HEK293 (cell line): ENCODE results near the gene MISP.

Source experiments
- CTCF ChIA-PET: fragments of 350-600 bp; formaldehyde crosslinking; extraction: SDS; loops from one replicate; lab custom pipeline; 2021; ENCODE audit warnings: antibody characterized with exemption; lab: Yijun Ruan, JAX
- POLR2A ChIA-PET: fragments of 300-600 bp; formaldehyde crosslinking; extraction: SDS; loops from one replicate; lab custom pipeline; 2020; ENCODE audit warnings: antibody characterized with exemption, inconsistent platforms; lab: Yijun Ruan, JAX
- H3K27ac ChIP-seq: fragments of 200-500 bp; sonication (Bioruptor generic); 2 replicates; pipeline ENCODE4 v1.5.1; 2014; ENCODE audit warnings: low read depth, low read length, control low read depth, inconsistent platforms; ENCODE audit errors: extremely low read depth
- H3K36me3 ChIP-seq, 2 experiments: fragments of 200-500 bp in 1 of 2; sonication (Bioruptor generic) in 1 of 2; 1 replicate in 1 of 2; 2 replicates in 1 of 2; pipeline ENCODE4 v1.5.1; 2014 to 2017; ENCODE audit warnings: inconsistent platforms in 2 of 2, low read length in 2 of 2; ENCODE audit not compliant: control insufficient read depth in 2 of 2, insufficient read depth in 1 of 2
- H3K4me1 ChIP-seq: fragments of 200-500 bp; sonication (Bioruptor generic); 2 replicates; pipeline ENCODE4 v1.5.1; 2014; ENCODE audit warnings: mild to moderate bottlenecking, low read length, inconsistent platforms; ENCODE audit not compliant: control insufficient read depth, insufficient read depth
- H3K4me3 ChIP-seq: 2 replicates; pipeline ENCODE4 v1.5.1; 2011; ENCODE audit warnings: low read depth, mild to moderate bottlenecking, control low read depth, low read length, moderate library complexity
- H3K9me3 ChIP-seq: fragments of 200-500 bp; sonication (Bioruptor generic); 2 replicates; pipeline ENCODE4 v1.5.1; 2014; ENCODE audit warnings: low read depth, low read length, inconsistent platforms; ENCODE audit not compliant: control insufficient read depth, insufficient read depth
- EGR2 ChIP-seq: fragments of 450-650 bp; formaldehyde crosslinking; IDR thresholded peaks from 2 replicates; pipeline ENCODE4 v1.5.1; 2016; ENCODE audit warnings: low read depth, missing biosample characterization, missing genetic modification characterization
- KLF1 ChIP-seq: fragments of 450-650 bp; formaldehyde crosslinking; IDR thresholded peaks from 2 replicates; pipeline ENCODE4 v1.5.1; 2016; ENCODE audit warnings: missing biosample characterization, missing genetic modification characterization
- MYNN ChIP-seq: fragments of 450-650 bp; formaldehyde crosslinking; IDR thresholded peaks from 2 replicates; pipeline ENCODE4 v1.5.1; 2016; ENCODE audit warnings: missing biosample characterization, missing genetic modification characterization, borderline replicate concordance
- OVOL3 ChIP-seq: fragments of 450-650 bp; formaldehyde crosslinking; IDR thresholded peaks from 2 replicates; pipeline ENCODE4 v1.5.1; 2016; ENCODE audit warnings: missing biosample characterization, missing genetic modification characterization
- SETDB1 ChIP-seq: IDR thresholded peaks from one replicate; pipeline ENCODE4 v1.6.1; 2017; ENCODE audit warnings: mild to moderate bottlenecking, low read length, moderate library complexity, mixed read lengths; ENCODE audit not compliant: insufficient read length
- ZBTB20 ChIP-seq: fragments of 450-650 bp; formaldehyde crosslinking; IDR thresholded peaks from 2 replicates; pipeline ENCODE4 v1.5.1; 2016; ENCODE audit warnings: missing biosample characterization, missing genetic modification characterization
- ZBTB49 ChIP-seq: fragments of 450-650 bp; formaldehyde crosslinking; IDR thresholded peaks from 2 replicates; pipeline ENCODE4 v1.5.1; 2016; ENCODE audit warnings: missing biosample characterization, missing genetic modification characterization, low read depth
- ZBTB8A ChIP-seq: fragments of 450-650 bp; formaldehyde crosslinking; IDR thresholded peaks from 2 replicates; pipeline ENCODE4 v1.5.1; 2016; ENCODE audit warnings: missing biosample characterization, missing genetic modification characterization
- ZFHX2 ChIP-seq: fragments of 450-650 bp; formaldehyde crosslinking; conservative IDR thresholded peaks from 2 replicates; pipeline ENCODE4 v1.5.1; 2016; ENCODE audit warnings: missing biosample characterization, missing genetic modification characterization
- ZNF341 ChIP-seq: fragments of 450-650 bp; formaldehyde crosslinking; IDR thresholded peaks from 2 replicates; pipeline ENCODE4; 2016; ENCODE audit warnings: low read depth, missing biosample characterization, missing genetic modification characterization
- ZNF473 ChIP-seq: fragments of 450-650 bp; formaldehyde crosslinking; IDR thresholded peaks from 2 replicates; pipeline ENCODE4 v1.5.1; 2017; ENCODE audit warnings: missing biosample characterization, missing genetic modification characterization
- ZNF488 ChIP-seq: fragments of 450-650 bp; formaldehyde crosslinking; IDR thresholded peaks from 2 replicates; pipeline ENCODE4 v1.5.1; 2016; ENCODE audit warnings: missing biosample characterization, missing genetic modification characterization
- ZNF560 ChIP-seq: fragments of 450-650 bp; formaldehyde crosslinking; IDR thresholded peaks from 2 replicates; pipeline ENCODE4 v1.5.1; 2017; ENCODE audit warnings: missing biosample characterization, missing genetic modification characterization, borderline replicate concordance
- ZNF596 ChIP-seq: fragments of 450-650 bp; IDR thresholded peaks from 2 replicates; pipeline ENCODE4 v1.5.0; 2018; ENCODE audit warnings: missing biosample characterization, mild to moderate bottlenecking, missing genetic modification characterization, moderate library complexity
- ZNF600 ChIP-seq: fragments of 450-650 bp; formaldehyde crosslinking; IDR thresholded peaks from 2 replicates; pipeline ENCODE4 v1.5.1; 2016; ENCODE audit warnings: missing biosample characterization, missing genetic modification characterization
- ZNF645 ChIP-seq: fragments of 450-650 bp; formaldehyde crosslinking; IDR thresholded peaks from 2 replicates; pipeline ENCODE4; 2016; ENCODE audit warnings: missing biosample characterization, missing genetic modification characterization
- ZNF843 ChIP-seq: fragments of 450-650 bp; formaldehyde crosslinking; IDR thresholded peaks from 2 replicates; pipeline ENCODE4 v1.5.1; 2016; ENCODE audit warnings: missing biosample characterization, missing genetic modification characterization
- TF ChIP-seq, protein P1 (sequence below): fragments of 450-650 bp; formaldehyde crosslinking; IDR thresholded peaks from 2 replicates; pipeline ENCODE4 v1.5.1; 2016; ENCODE audit warnings: missing biosample characterization, missing genetic modification characterization
- TF ChIP-seq, protein P2 (sequence below): fragments of 450-650 bp; formaldehyde crosslinking; IDR thresholded peaks from 2 replicates; pipeline ENCODE4 v1.5.1; 2016; ENCODE audit warnings: missing biosample characterization, missing genetic modification characterization, borderline replicate concordance

The MISP gene

GRCh38 chr19:703651-704446, 47.1 kb upstream of the MISP start (continued):
- TF ChIP-seq, protein P1, sequence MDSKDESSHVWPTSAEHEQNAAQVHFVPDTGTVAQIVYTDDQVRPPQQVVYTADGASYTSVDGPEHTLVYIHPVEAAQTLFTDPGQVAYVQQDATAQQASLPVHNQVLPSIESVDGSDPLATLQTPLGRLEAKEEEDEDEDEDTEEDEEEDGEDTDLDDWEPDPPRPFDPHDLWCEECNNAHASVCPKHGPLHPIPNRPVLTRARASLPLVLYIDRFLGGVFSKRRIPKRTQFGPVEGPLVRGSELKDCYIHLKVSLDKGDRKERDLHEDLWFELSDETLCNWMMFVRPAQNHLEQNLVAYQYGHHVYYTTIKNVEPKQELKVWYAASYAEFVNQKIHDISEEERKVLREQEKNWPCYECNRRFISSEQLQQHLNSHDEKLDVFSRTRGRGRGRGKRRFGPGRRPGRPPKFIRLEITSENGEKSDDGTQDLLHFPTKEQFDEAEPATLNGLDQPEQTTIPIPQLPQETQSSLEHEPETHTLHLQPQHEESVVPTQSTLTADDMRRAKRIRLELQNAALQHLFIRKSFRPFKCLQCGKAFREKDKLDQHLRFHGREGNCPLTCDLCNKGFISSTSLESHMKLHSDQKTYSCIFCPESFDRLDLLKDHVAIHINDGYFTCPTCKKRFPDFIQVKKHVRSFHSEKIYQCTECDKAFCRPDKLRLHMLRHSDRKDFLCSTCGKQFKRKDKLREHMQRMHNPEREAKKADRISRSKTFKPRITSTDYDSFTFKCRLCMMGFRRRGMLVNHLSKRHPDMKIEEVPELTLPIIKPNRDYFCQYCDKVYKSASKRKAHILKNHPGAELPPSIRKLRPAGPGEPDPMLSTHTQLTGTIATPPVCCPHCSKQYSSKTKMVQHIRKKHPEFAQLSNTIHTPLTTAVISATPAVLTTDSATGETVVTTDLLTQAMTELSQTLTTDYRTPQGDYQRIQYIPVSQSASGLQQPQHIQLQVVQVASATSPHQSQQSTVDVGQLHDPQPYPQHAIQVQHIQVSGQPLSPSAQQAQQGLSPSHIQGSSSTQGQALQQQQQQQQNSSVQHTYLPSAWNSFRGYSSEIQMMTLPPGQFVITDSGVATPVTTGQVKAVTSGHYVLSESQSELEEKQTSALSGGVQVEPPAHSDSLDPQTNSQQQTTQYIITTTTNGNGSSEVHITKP (tag by site-specific recombination): no peak
- no peak for TF ChIP-seq ZNF596 (tag by site-specific recombination)
- no peak for TF ChIP-seq ZBTB20 (tag by site-specific recombination)
- TF ChIP-seq ZNF560 (tag by site-specific recombination): no peak
- TF ChIP-seq, protein P2, sequence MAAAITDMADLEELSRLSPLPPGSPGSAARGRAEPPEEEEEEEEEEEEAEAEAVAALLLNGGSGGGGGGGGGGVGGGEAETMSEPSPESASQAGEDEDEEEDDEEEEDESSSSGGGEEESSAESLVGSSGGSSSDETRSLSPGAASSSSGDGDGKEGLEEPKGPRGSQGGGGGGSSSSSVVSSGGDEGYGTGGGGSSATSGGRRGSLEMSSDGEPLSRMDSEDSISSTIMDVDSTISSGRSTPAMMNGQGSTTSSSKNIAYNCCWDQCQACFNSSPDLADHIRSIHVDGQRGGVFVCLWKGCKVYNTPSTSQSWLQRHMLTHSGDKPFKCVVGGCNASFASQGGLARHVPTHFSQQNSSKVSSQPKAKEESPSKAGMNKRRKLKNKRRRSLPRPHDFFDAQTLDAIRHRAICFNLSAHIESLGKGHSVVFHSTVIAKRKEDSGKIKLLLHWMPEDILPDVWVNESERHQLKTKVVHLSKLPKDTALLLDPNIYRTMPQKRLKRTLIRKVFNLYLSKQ: no peak
- TF ChIP-seq MYNN (tag by site-specific recombination): no peak
- TF ChIP-seq EGR2 (tag by site-specific recombination): peak; percentile 39
- no peak for TF ChIP-seq ZNF473 (tag by site-specific recombination)
- no peak for TF ChIP-seq ZNF645 (tag by site-specific recombination)
- TF ChIP-seq KLF1: peak; percentile 47
- TF ChIP-seq ZBTB8A: peak; percentile 42; the same call in 1 of the 2 replicates

GRCh38 chr19:704447-704741, 46.5 kb upstream of the MISP start:
- ChIA-PET POLR2A (interaction anchor here (0.5 to 1.5 kb wide), 4 partner anchors 20 to 27 kb away, joined by 3 to 4 read pairs (median 4); no protein-coding TSS in a partner anchor), CTCF (interaction anchor here (0.6 to 1.5 kb wide), 3 partner anchors 29 to 599 kb away, joined by 4 to 5 read pairs (median 4); no protein-coding TSS in a partner anchor)
- Histone ChIP-seq H3K27ac (no peak overlapping the region), H3K9me3 (no peaks in the 10 kb centered on the region), H3K36me3 (no peaks in the 10 kb centered on the region), H3K4me3 (no peak overlapping the region), H3K4me1 (no peaks in the 10 kb centered on the region)
- TF ChIP-seq SETDB1 (no peak), ZNF488 (tag by site-specific recombination) (no peak), ZNF843 (no peak), OVOL3 (tag by site-specific recombination) (no peak), ZBTB49 (tag by site-specific recombination) (no peak), ZFHX2 (tag by site-specific recombination) (peak; percentile 46; the same call in 1 of the 2 replicates), ZNF600 (tag by site-specific recombination) (peak; percentile 67; the same call in 1 of the 2 replicates), ZNF341 (tag by site-specific recombination) (peak; percentile 94)
- TF ChIP-seq, all 188 proteins: peak for 3
